Hepatocyte (in vitro differentiated cells): ENCODE measurements around the gene CHN2.

Experiments
- EZH2phosphoT487 ChIP-seq: fragments of 200-600 bp; sonication (generic); IDR thresholded peaks from one replicate; pipeline ENCODE4 v1.6.1; 2018; ENCODE audit warnings: antibody characterized with exemption, mild to moderate bottlenecking, low read depth, moderate library complexity; ENCODE audit not compliant: unreplicated experiment, severe bottlenecking
- TF ChIP-seq, protein P1 (sequence below): fragments of 200-600 bp; sonication (generic); IDR thresholded peaks from 2 replicates; pipeline ENCODE4 v1.5.1; 2016; ENCODE audit warnings: antibody characterized with exemption, mild to moderate bottlenecking; ENCODE audit not compliant: poor library complexity

DNA sequence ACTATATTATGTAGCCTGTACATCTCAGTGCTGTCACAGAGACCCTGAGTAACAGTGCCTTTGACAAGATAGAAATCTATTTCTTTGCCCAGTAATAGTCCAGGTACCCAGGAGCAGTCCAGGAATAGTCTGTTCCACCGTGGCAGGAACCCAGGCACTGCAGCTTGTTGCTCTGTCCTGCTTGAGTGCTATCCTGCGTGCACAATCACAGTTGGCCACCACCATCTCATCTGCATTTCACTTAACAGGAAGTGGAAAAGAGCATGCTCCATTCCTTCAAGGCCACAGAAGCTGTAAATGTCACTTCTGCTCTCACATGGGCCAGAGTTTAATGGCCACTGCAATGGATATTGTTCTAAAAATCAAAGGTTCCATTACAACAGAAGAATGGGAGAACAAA is 307.6 kb downstream of the CHN2 start:
- TF ChIP-seq, protein P1, sequence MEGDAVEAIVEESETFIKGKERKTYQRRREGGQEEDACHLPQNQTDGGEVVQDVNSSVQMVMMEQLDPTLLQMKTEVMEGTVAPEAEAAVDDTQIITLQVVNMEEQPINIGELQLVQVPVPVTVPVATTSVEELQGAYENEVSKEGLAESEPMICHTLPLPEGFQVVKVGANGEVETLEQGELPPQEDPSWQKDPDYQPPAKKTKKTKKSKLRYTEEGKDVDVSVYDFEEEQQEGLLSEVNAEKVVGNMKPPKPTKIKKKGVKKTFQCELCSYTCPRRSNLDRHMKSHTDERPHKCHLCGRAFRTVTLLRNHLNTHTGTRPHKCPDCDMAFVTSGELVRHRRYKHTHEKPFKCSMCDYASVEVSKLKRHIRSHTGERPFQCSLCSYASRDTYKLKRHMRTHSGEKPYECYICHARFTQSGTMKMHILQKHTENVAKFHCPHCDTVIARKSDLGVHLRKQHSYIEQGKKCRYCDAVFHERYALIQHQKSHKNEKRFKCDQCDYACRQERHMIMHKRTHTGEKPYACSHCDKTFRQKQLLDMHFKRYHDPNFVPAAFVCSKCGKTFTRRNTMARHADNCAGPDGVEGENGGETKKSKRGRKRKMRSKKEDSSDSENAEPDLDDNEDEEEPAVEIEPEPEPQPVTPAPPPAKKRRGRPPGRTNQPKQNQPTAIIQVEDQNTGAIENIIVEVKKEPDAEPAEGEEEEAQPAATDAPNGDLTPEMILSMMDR: no peak
- no peak for TF ChIP-seq EZH2phosphoT487
